Measurements from ENCODE around the gene ZBTB25.

DNA sequence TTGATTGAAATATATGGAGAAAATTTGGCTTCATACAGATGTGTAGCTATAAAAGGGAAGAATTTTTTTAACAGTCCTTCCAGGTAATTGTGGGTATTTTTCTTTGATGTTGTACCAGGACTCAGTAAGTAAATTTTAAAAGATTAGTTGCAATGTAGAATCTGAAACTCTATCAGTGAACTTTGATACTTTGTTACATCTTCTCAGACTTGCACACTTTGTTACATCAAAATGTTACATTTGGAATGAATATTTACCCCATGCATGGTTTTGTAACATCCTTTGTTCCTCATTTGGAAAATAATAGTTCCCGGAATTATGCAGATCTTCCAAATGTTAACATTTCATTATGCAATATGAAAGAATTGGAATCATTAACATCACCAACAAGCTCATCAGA lies 101.7 kb downstream of the ZBTB25 start:
- TF ChIP-seq, protein P1, sequence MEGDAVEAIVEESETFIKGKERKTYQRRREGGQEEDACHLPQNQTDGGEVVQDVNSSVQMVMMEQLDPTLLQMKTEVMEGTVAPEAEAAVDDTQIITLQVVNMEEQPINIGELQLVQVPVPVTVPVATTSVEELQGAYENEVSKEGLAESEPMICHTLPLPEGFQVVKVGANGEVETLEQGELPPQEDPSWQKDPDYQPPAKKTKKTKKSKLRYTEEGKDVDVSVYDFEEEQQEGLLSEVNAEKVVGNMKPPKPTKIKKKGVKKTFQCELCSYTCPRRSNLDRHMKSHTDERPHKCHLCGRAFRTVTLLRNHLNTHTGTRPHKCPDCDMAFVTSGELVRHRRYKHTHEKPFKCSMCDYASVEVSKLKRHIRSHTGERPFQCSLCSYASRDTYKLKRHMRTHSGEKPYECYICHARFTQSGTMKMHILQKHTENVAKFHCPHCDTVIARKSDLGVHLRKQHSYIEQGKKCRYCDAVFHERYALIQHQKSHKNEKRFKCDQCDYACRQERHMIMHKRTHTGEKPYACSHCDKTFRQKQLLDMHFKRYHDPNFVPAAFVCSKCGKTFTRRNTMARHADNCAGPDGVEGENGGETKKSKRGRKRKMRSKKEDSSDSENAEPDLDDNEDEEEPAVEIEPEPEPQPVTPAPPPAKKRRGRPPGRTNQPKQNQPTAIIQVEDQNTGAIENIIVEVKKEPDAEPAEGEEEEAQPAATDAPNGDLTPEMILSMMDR (IDR thresholded peaks at IDR 0.05) = no peak
- TF ChIP-seq POLR2A (IDR thresholded peaks at IDR 0.05) (no peak), POLR2AphosphoS5 (IDR thresholded peaks at IDR 0.05) (no peak)
